Measurements from ENCODE around the gene SYNC. TPM values are rescaled to one million over a fixed set of nuclear protein-coding genes. Genes with fewer than 3 reads are reported as not detected.
"Not testable (repeated sequence)": the region's sequence is repeated elsewhere in the genome, so short reads cannot be mapped to it uniquely, and the experiment has no call there.

Gene SYNC
- total RNA-seq, 4 donors from 2014 or later, result 2.8 to 16.9 (median 5.8) TPM

DNA sequence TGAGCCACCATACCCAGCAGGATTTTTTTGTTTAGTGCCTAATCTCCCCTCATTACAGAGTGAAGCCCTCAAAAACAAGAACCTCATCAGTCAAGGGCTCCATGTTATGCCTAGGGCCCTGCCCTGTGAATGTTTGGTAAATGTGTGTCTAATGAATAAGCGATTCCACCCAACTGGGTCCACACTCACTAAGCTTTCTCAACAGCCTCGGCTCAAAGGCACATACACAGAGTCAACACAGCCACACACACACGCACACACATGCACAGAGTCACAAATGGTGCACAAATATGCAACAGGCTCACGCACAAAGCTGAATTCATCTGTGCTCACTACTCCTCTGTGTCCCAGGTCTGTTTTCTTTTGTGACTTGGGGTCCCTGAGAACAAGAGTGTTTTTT lies 11.7 kb upstream of the SYNC start:
- DNase-seq (ENCODE audit: low spot score in 2 of 2), result no peak
- intact Hi-C loops (cut with DNase I; ENCODE audit: low total_unique reads), result loop anchor here (5.0 kb wide), 1 partner anchor 58 kb away; no protein-coding TSS in a partner anchor
- TF ChIP-seq, protein P1, sequence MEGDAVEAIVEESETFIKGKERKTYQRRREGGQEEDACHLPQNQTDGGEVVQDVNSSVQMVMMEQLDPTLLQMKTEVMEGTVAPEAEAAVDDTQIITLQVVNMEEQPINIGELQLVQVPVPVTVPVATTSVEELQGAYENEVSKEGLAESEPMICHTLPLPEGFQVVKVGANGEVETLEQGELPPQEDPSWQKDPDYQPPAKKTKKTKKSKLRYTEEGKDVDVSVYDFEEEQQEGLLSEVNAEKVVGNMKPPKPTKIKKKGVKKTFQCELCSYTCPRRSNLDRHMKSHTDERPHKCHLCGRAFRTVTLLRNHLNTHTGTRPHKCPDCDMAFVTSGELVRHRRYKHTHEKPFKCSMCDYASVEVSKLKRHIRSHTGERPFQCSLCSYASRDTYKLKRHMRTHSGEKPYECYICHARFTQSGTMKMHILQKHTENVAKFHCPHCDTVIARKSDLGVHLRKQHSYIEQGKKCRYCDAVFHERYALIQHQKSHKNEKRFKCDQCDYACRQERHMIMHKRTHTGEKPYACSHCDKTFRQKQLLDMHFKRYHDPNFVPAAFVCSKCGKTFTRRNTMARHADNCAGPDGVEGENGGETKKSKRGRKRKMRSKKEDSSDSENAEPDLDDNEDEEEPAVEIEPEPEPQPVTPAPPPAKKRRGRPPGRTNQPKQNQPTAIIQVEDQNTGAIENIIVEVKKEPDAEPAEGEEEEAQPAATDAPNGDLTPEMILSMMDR (IDR thresholded peaks at IDR 0.05), result no peak
- no peak for TF ChIP-seq POLR2A (IDR thresholded peaks at IDR 0.05)
- WGBS, 2 donors, result 82 to 86% methylated on average over 4 of the region's 4 CpGs
- H3K4me3 ChIP-seq (ENCODE audit: low read depth, poor library complexity, severe bottlenecking), result no peak overlapping the region

DNA sequence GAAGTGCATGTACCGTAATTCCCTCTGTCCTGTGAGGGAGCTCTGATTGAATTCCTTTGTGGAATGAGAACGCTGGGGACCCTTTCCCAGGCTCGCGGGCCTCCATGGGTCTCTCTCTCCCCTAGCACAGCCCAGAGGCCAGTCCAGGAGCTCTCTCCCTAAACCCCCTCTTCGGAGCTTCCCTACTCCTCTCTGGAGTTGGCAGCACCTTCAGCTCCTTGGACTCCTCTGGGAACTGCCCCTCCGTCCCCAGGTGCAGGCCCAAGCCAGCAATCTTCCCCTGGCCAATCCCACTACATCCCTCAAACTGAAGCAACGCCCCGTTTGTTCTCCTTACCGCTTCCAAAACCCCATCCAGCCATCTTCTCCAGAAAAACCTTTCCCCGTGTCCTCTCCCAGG lies 10.5 kb upstream of the SYNC start:
- H3K4me3 ChIP-seq (ENCODE audit: low read depth, poor library complexity, severe bottlenecking), result no peak overlapping the region
- intact Hi-C loops (cut with DNase I; ENCODE audit: low total_unique reads), result loop anchor here (5.0 kb wide), 1 partner anchor 59 kb away; no protein-coding TSS in a partner anchor
- 88 to 90% methylated on average over 10 of the region's 10 CpGs for WGBS, 2 donors
- no peak for DNase-seq (ENCODE audit: low spot score in 2 of 2)
- TF ChIP-seq POLR2A (IDR thresholded peaks at IDR 0.05), result no peak
- TF ChIP-seq, protein P1 (IDR thresholded peaks at IDR 0.05), result no peak

DNA sequence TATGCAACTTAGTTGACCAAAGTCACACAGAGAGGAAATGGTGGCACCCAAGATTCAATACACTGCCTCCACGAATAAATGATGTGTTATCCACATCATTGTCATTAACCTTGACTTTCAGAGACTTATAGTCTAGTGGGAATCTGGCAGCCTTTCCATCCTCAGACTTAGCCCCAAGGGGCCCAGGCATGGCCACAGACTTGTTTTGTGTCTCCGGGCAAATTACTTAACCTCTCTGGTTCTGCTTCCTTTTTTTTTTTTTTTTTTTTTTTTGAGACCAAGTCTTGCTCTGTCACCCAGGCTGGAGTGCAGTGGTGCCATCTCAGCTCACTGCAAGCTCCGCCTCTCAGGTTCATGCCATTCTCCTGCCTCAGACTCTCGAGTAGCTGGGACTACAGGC lies 8.7 kb upstream of the SYNC start:
- intact Hi-C loops (cut with DNase I; ENCODE audit: low total_unique reads), result loop anchor here (5.0 kb wide), 1 partner anchor 61 kb away; no protein-coding TSS in a partner anchor
- not testable (repeated sequence) for DNase-seq (ENCODE audit: low spot score in 2 of 2); H3K4me3 ChIP-seq (ENCODE audit: low read depth, poor library complexity, severe bottlenecking)
- WGBS, 2 donors, result 74 to 83% methylated on average over 4 of the region's 4 CpGs

DNA sequence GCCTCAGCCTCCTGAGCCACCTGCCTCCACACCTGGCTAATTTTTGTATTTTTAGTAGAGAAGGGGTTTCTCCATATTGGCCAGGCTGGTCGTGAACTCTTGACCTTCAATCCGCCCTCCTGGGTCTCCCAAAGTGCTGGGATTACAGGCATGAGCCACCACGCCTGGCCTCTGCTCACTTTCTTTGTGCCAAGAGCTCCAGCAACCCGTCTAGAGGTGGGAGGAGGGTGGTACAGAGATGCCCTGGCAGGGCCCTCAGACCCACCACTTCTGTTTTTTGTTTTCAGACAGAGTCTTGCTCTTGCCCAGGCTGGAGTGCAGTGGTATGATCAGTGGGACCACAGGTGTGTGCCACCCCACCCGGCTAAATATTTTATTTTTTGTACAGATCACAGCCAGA lies 6.9 kb upstream of the SYNC start:
- TF ChIP-seq POLR2A (IDR thresholded peaks at IDR 0.05), result no peak
- TF ChIP-seq, protein P1 (IDR thresholded peaks at IDR 0.05), result no peak
- intact Hi-C loops (cut with DNase I; ENCODE audit: low total_unique reads), result loop anchor here (10.0 kb wide), 1 partner anchor 155 kb away; no protein-coding TSS in a partner anchor
- no peak overlapping the region for H3K4me3 ChIP-seq (ENCODE audit: low read depth, poor library complexity, severe bottlenecking)
- WGBS, 2 donors, result 67 to 77% methylated on average over 4 to 5 of the region's 5 CpGs
- no peak for DNase-seq (ENCODE audit: low spot score in 2 of 2)

DNA sequence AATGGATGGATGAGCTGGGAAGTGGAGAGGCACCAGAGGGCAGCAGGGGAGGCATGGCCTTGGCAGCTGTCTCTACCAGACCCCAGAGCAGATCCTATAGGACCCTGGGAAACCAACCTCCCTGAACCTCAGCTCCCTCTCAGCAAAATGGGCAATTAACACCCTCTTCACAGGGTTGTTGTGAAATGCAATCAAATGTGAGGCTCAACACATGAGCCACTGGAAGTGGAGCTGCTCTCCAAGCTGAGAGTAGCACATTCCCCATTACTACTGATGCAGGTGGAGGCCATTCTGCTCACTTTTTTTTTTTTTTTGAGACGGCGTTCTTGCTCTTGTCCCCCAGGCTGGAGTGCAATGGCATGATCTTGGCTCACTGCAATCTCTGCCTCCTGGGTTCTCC lies 6.5 kb upstream of the SYNC start:
- H3K4me3 ChIP-seq (ENCODE audit: low read depth, poor library complexity, severe bottlenecking), result no peak overlapping the region
- intact Hi-C loops (cut with DNase I; ENCODE audit: low total_unique reads), result loop anchor here (10.0 kb wide), 1 partner anchor 156 kb away; no protein-coding TSS in a partner anchor
- no peak for DNase-seq (ENCODE audit: low spot score in 2 of 2)
- 70 to 78% methylated on average over 2 of the region's 2 CpGs for WGBS, 2 donors
- TF ChIP-seq, protein P1 (IDR thresholded peaks at IDR 0.05), result no peak
- TF ChIP-seq POLR2A (IDR thresholded peaks at IDR 0.05), result no peak

DNA sequence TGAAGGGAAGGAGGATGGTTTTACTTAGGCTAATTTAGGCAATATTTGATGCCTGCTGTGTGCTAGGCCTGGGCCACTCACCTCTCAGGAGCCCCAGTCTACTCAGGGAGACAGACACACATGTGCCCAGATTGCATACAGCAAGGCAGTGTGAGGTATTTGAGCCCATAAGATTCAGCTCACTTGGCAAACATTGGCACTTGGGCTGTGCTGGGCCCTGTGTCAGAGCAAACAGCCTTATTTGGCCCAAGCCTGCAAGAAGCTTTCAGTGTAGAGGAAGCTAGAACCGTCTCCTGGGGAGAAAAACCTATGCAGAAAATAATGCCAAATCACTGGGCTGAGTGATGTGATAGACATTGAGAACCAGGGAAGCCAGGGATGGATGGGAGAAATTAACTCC lies 3.9 kb upstream of the SYNC start:
- WGBS, 2 donors, result 40 to 44% methylated on average over 1 of the region's 1 CpG
- no peak overlapping the region for H3K4me3 ChIP-seq (ENCODE audit: low read depth, poor library complexity, severe bottlenecking)
- TF ChIP-seq, protein P1 (IDR thresholded peaks at IDR 0.05), result no peak
- TF ChIP-seq POLR2A (IDR thresholded peaks at IDR 0.05), result no peak
- no peak for DNase-seq (ENCODE audit: low spot score in 2 of 2)
- intact Hi-C loops (cut with DNase I; ENCODE audit: low total_unique reads), result loop anchor here (10.0 kb wide), 1 partner anchor 158 kb away; no protein-coding TSS in a partner anchor
